A673 (cell line): Measurements from ENCODE around the gene NPR2.

Experiments used
- EZH2 ChIP-seq: fragments of 200-600 bp; sonication (generic); IDR thresholded peaks from 2 replicates; pipeline ENCODE4 v1.6.1; 2017; ENCODE audit warnings: borderline replicate concordance, low read depth, mild to moderate bottlenecking, mixed read lengths, antibody characterized with exemption, low read length; ENCODE audit not compliant: poor library complexity, severe bottlenecking
- TF ChIP-seq, protein P1 (sequence below): fragments of 300-800, 200-600 bp; sonication (generic); conservative IDR thresholded peaks from 2 replicates; pipeline ENCODE4 v1.5.1; 2017; ENCODE audit warnings: low read depth, mild to moderate bottlenecking, antibody characterized with exemption, low read length, moderate library complexity, mixed read lengths

DNA sequence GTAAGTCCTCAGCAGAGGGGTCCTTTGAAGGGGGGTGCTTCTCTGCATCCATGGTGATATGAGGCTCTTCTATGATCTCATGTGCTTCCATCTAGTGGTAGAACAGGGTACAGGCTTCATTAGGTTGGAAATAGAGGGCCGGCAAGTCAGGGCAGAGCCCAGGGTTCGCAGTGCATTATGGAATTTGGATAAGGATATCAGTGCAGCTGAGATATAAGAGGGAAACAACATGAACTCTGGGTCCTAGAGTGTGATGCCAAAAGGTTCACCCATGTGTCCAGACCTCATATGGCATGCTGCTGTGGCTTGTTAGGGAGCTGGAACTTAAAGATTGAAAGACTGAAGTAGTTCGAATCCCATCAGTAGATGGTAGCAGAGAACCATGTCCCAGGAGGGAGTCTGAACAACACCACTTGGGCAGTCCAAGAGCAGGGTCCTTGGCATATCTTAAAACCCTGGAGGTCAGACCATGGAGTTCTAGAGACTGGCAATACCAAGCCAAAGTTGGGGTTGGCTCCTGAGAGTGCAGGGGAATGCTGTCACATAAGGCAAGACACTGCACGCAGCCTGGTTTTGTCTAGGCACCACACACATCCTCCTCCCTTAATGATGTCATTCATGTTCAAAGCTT lies 34.8 kb downstream of the NPR2 start:
- TF ChIP-seq, protein P1, sequence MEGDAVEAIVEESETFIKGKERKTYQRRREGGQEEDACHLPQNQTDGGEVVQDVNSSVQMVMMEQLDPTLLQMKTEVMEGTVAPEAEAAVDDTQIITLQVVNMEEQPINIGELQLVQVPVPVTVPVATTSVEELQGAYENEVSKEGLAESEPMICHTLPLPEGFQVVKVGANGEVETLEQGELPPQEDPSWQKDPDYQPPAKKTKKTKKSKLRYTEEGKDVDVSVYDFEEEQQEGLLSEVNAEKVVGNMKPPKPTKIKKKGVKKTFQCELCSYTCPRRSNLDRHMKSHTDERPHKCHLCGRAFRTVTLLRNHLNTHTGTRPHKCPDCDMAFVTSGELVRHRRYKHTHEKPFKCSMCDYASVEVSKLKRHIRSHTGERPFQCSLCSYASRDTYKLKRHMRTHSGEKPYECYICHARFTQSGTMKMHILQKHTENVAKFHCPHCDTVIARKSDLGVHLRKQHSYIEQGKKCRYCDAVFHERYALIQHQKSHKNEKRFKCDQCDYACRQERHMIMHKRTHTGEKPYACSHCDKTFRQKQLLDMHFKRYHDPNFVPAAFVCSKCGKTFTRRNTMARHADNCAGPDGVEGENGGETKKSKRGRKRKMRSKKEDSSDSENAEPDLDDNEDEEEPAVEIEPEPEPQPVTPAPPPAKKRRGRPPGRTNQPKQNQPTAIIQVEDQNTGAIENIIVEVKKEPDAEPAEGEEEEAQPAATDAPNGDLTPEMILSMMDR = peak; percentile 89
- no peak for TF ChIP-seq EZH2
